ENCODE data around the gene SMARCC1.

SMARCC1 gene

DNA sequence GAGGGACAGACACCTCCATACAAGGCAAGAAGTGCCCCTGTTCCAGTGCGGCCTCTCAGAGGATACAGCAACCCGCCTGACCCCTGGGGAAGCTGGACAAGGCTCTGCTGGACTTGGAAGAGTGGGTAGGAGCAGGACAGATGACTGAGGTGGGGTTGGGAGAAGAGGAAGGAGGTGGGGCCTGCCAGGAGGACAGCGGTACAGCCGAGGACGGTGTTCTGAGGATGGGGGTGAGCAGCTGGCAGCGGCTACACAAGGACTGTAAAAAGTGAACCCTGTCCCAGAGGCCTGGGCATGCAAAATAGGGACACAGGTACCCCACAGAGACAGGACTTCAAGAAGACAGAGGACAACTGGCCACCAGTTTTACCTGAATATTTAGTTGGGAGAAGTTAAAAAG lies 244.7 kb downstream of the SMARCC1 start:
- DNase-seq, result no peak

- no peak for DNase-seq
Measured at GRCh38 chr3:47536221-47536891, 245.3 kb downstream of the SMARCC1 start.
